ENCODE results near the gene IKZF1.
A peak's percentile ranks its signal among the peaks of the same experiment; 100 is the strongest.

Gene IKZF1

GRCh38 chr7:50415844-50416364 is 111.4 kb downstream of the IKZF1 start:
- no peak for DNase-seq
- in situ Hi-C loops (cut with HindIII; ENCODE audit: low pct_ligation_motif_present, low pct_unique_long_range_greater_than_20kb, low sequenced_read_pairs): no loop called here

GRCh38 chr7:50416527-50417182 is 112.1 kb downstream of the IKZF1 start:
- in situ Hi-C loops (cut with HindIII; ENCODE audit: low pct_ligation_motif_present, low pct_unique_long_range_greater_than_20kb, low sequenced_read_pairs): no loop called here
- DNase-seq: no peak

- in situ Hi-C loops (cut with HindIII; ENCODE audit: low pct_ligation_motif_present, low pct_unique_long_range_greater_than_20kb, low sequenced_read_pairs): no loop called here
- DNase-seq: peak; percentile 91
Observed at GRCh38 chr7:50418086-50418515, 113.6 kb downstream of the IKZF1 start.

GRCh38 chr7:50418526-50419290 is 114.2 kb downstream of the IKZF1 start:
- in situ Hi-C loops (cut with HindIII; ENCODE audit: low pct_ligation_motif_present, low pct_unique_long_range_greater_than_20kb, low sequenced_read_pairs): no loop called here
- DNase-seq: no peak

GRCh38 chr7:50421043-50421442 is 116.5 kb downstream of the IKZF1 start:
- in situ Hi-C loops (cut with HindIII; ENCODE audit: low pct_ligation_motif_present, low pct_unique_long_range_greater_than_20kb, low sequenced_read_pairs): no loop called here
- DNase-seq: no peak

- in situ Hi-C loops (cut with HindIII; ENCODE audit: low pct_ligation_motif_present, low pct_unique_long_range_greater_than_20kb, low sequenced_read_pairs): no loop called here
- no peak for DNase-seq
Observed at GRCh38 chr7:50422858-50423257, 118.3 kb downstream of the IKZF1 start.

GRCh38 chr7:50423860-50424259 is 119.3 kb downstream of the IKZF1 start:
- DNase-seq: no peak
- in situ Hi-C loops (cut with HindIII; ENCODE audit: low pct_ligation_motif_present, low pct_unique_long_range_greater_than_20kb, low sequenced_read_pairs): no loop called here

- no peak for DNase-seq
- in situ Hi-C loops (cut with HindIII; ENCODE audit: low pct_ligation_motif_present, low pct_unique_long_range_greater_than_20kb, low sequenced_read_pairs): no loop called here
Observed at GRCh38 chr7:50425318-50425717, 120.8 kb downstream of the IKZF1 start.

- no peak for DNase-seq
- in situ Hi-C loops (cut with HindIII; ENCODE audit: low pct_ligation_motif_present, low pct_unique_long_range_greater_than_20kb, low sequenced_read_pairs): no loop called here
Observed at GRCh38 chr7:50426280-50427045, 121.9 kb downstream of the IKZF1 start.

GRCh38 chr7:50427518-50427917 is 123.0 kb downstream of the IKZF1 start:
- in situ Hi-C loops (cut with HindIII; ENCODE audit: low pct_ligation_motif_present, low pct_unique_long_range_greater_than_20kb, low sequenced_read_pairs): no loop called here

GRCh38 chr7:50428911-50429310 is 124.4 kb downstream of the IKZF1 start:
- in situ Hi-C loops (cut with HindIII; ENCODE audit: low pct_ligation_motif_present, low pct_unique_long_range_greater_than_20kb, low sequenced_read_pairs): no loop called here
- DNase-seq: no peak

More at GRCh38 chr7:50427518-50427917, 123.0 kb downstream of the IKZF1 start:
- no peak for DNase-seq

- in situ Hi-C loops (cut with HindIII; ENCODE audit: low pct_ligation_motif_present, low pct_unique_long_range_greater_than_20kb, low sequenced_read_pairs): no loop called here
Observed at GRCh38 chr7:50431316-50431715, 126.8 kb downstream of the IKZF1 start.

GRCh38 chr7:50431722-50432305 is 127.3 kb downstream of the IKZF1 start:
- DNase-seq: no peak
- in situ Hi-C loops (cut with HindIII; ENCODE audit: low pct_ligation_motif_present, low pct_unique_long_range_greater_than_20kb, low sequenced_read_pairs): no loop called here

More at GRCh38 chr7:50431316-50431715, 126.8 kb downstream of the IKZF1 start:
- DNase-seq: no peak

- peak; percentile 82 for DNase-seq
- in situ Hi-C loops (cut with HindIII; ENCODE audit: low pct_ligation_motif_present, low pct_unique_long_range_greater_than_20kb, low sequenced_read_pairs): no loop called here
Observed at GRCh38 chr7:50436133-50436806, 131.8 kb downstream of the IKZF1 start.

GRCh38 chr7:50446542-50446960 is 142.0 kb downstream of the IKZF1 start:
- in situ Hi-C loops (cut with HindIII; ENCODE audit: low pct_ligation_motif_present, low pct_unique_long_range_greater_than_20kb, low sequenced_read_pairs): no loop called here
- peak; percentile 94 for DNase-seq

- in situ Hi-C loops (cut with HindIII; ENCODE audit: low pct_ligation_motif_present, low pct_unique_long_range_greater_than_20kb, low sequenced_read_pairs): no loop called here
- DNase-seq: no peak
Observed at GRCh38 chr7:50448823-50449222, 144.3 kb downstream of the IKZF1 start.

GRCh38 chr7:50449501-50449880 is 145.0 kb downstream of the IKZF1 start:
- in situ Hi-C loops (cut with HindIII; ENCODE audit: low pct_ligation_motif_present, low pct_unique_long_range_greater_than_20kb, low sequenced_read_pairs): no loop called here
- no peak for DNase-seq

GRCh38 chr7:50449881-50450589 is 145.5 kb downstream of the IKZF1 start, which contains the start of gene FIGNL1:
FIGNL1 (minus strand) TSS chr7:50450350; CDS start chr7:50447287, 3,063 bp downstream.
- in situ Hi-C loops (cut with HindIII; ENCODE audit: low pct_ligation_motif_present, low pct_unique_long_range_greater_than_20kb, low sequenced_read_pairs): no loop called here
- DNase-seq: peak; percentile 87

Data from ACHN (cell line).